HL-60 (cell line): ENCODE measurements around the gene SLC2A8.

Experiments
- DNase-seq, 2 experiments: peaks; one replicate each; pipeline ENCODE4 v3.0.0-alpha.2; 2010 to 2020; ENCODE audit warnings: low read depth in 1 of 2, low spot score in 1 of 2
- H3K27ac ChIP-seq: fragments of 250-450 bp; sonication (Bioruptor Pico); replicated peaks from 2 replicates; pipeline ENCODE4 v1.5.1; 2020; ENCODE audit warnings: mild to moderate bottlenecking, moderate library complexity
- H3K27me3 ChIP-seq: fragments of 250-450 bp; sonication (Bioruptor Pico); 2 replicates; pipeline ENCODE4 v1.5.1; 2021; ENCODE audit warnings: mild to moderate bottlenecking, moderate library complexity; ENCODE audit not compliant: insufficient read depth, poor library complexity, severe bottlenecking
- H3K4me3 ChIP-seq: replicated peaks from 2 replicates; pipeline ENCODE4 v1.5.1; 2011; ENCODE audit warnings: mild to moderate bottlenecking, control low read depth, low read length; ENCODE audit not compliant: insufficient read depth
- GABPA ChIP-seq: IDR thresholded peaks from 2 replicates; pipeline ENCODE4 v1.6.1; 2012; ENCODE audit warnings: low read depth
- POLR2AphosphoS5 ChIP-seq: IDR thresholded peaks from 2 replicates; pipeline ENCODE4 v1.6.1; 2012; ENCODE audit warnings: low read depth
- SPI1 ChIP-seq: IDR thresholded peaks from 2 replicates; pipeline ENCODE4 v1.6.1; 2012; ENCODE audit warnings: low read depth, mild to moderate bottlenecking, borderline replicate concordance
- TF ChIP-seq, protein P1 (sequence below): IDR thresholded peaks from one replicate; pipeline ENCODE4 v1.5.1; 2011; ENCODE audit warnings: low read length, control low read depth, inconsistent platforms; ENCODE audit not compliant: insufficient read depth
- TF ChIP-seq, protein P2 (sequence below): IDR thresholded peaks from 2 replicates; pipeline ENCODE4 v1.6.1; 2012; ENCODE audit warnings: low read depth; ENCODE audit not compliant: insufficient replicate concordance

The SLC2A8 gene

DNA sequence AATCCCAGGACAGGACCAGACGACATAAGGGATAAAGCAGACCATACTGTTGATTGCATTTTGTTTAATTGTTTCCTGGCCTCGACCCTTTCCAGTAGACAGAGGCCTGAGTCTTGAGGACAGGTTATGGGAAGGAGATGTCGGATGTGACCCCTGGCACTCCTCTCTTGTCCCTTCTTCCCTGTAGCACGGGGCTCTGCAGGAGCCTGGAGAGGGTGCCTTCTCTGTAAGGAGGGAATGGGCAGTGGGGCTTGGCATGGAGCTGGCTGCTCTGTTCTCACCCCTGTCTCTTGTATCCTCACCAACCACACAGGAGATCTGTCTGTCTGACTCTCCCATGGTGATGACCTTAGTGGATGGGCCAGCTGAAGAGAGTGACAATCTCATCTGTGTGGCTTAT is 40.1 kb upstream of the SLC2A8 start:
- no peak overlapping the region for H3K27ac ChIP-seq
- no peak for DNase-seq
- TF ChIP-seq SPI1 (no peak), POLR2AphosphoS5 (no peak), GABPA (no peak)
- TF ChIP-seq, protein P1, sequence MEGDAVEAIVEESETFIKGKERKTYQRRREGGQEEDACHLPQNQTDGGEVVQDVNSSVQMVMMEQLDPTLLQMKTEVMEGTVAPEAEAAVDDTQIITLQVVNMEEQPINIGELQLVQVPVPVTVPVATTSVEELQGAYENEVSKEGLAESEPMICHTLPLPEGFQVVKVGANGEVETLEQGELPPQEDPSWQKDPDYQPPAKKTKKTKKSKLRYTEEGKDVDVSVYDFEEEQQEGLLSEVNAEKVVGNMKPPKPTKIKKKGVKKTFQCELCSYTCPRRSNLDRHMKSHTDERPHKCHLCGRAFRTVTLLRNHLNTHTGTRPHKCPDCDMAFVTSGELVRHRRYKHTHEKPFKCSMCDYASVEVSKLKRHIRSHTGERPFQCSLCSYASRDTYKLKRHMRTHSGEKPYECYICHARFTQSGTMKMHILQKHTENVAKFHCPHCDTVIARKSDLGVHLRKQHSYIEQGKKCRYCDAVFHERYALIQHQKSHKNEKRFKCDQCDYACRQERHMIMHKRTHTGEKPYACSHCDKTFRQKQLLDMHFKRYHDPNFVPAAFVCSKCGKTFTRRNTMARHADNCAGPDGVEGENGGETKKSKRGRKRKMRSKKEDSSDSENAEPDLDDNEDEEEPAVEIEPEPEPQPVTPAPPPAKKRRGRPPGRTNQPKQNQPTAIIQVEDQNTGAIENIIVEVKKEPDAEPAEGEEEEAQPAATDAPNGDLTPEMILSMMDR: no peak
- TF ChIP-seq, protein P2, sequence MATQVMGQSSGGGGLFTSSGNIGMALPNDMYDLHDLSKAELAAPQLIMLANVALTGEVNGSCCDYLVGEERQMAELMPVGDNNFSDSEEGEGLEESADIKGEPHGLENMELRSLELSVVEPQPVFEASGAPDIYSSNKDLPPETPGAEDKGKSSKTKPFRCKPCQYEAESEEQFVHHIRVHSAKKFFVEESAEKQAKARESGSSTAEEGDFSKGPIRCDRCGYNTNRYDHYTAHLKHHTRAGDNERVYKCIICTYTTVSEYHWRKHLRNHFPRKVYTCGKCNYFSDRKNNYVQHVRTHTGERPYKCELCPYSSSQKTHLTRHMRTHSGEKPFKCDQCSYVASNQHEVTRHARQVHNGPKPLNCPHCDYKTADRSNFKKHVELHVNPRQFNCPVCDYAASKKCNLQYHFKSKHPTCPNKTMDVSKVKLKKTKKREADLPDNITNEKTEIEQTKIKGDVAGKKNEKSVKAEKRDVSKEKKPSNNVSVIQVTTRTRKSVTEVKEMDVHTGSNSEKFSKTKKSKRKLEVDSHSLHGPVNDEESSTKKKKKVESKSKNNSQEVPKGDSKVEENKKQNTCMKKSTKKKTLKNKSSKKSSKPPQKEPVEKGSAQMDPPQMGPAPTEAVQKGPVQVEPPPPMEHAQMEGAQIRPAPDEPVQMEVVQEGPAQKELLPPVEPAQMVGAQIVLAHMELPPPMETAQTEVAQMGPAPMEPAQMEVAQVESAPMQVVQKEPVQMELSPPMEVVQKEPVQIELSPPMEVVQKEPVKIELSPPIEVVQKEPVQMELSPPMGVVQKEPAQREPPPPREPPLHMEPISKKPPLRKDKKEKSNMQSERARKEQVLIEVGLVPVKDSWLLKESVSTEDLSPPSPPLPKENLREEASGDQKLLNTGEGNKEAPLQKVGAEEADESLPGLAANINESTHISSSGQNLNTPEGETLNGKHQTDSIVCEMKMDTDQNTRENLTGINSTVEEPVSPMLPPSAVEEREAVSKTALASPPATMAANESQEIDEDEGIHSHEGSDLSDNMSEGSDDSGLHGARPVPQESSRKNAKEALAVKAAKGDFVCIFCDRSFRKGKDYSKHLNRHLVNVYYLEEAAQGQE: no peak
- H3K4me3 ChIP-seq: no peak overlapping the region
- no peaks in the 10 kb centered on the region for H3K27me3 ChIP-seq

DNA sequence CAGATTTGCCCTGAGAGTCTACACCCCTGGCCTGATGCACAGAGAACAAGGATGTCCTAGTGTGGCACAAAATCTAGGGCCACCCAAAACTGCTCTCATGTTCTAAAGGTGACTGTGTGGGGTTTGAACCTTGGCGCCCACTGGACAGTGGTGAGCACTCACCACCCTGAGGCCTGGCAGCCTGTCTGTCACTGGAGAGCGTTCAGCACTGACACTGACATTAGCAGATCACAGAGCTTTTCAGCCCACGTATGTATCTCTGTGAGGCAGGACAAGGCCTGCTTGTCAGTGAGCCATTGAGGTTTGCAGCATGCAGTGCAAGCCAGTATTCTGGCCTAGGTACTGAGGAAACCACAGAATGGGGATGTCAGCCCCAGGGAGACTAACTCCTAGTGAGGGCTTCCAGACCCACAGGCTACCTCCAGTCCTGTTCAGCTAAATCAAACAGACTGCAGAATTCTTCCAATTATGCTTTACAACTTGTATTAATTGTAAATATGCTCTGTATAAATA is 38.9 kb upstream of the SLC2A8 start:
- no peak for TF ChIP-seq SPI1
- no peak for TF ChIP-seq POLR2AphosphoS5
- TF ChIP-seq, protein P2: no peak
- no peak for TF ChIP-seq GABPA
- TF ChIP-seq, protein P1: no peak
- Histone ChIP-seq H3K27me3 (no peaks in the 10 kb centered on the region), H3K4me3 (no peak overlapping the region), H3K27ac (no peak overlapping the region)
- peak in 1 of 2 experiments; percentile 20 for DNase-seq

DNA sequence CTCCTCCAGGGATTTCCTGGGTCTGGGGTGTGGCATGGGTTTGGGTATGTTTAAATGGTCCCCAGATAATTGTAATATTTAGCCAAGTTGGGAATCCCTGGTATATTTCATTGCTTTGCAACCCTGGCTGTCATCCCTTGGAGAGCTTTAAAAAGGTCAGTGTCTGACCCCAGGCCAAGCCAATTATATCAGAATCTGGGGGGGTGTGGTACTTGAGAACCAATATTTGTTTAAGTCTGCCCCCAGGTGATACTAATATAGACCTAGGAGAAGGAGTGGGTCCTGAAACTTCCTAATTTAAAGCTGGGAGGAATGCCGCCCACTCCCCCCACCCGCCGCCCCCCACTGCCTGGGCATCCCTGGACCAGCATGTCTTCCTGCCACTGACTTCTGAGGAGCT is 38.2 kb upstream of the SLC2A8 start:
- Histone ChIP-seq H3K27ac (no peak overlapping the region), H3K27me3 (no peaks in the 10 kb centered on the region), H3K4me3 (no peak overlapping the region)
- TF ChIP-seq GABPA (no peak), SPI1 (no peak), POLR2AphosphoS5 (no peak)
- TF ChIP-seq, protein P1: no peak
- TF ChIP-seq, protein P2: no peak
- no peak for DNase-seq
